ENCODE results near the gene TCTA. TPM values are rescaled to one million over a fixed set of nuclear protein-coding genes. Genes with fewer than 3 reads are reported as not detected.

TCTA gene
- total and polyA plus RNA-seq, 2 of the 8 experiments (the other 6 are each of a cell fraction or from before 2014, with no cell fraction given) = 6.2 to 11.0 TPM

Other genes starting within 250 kb of the TCTA start
- gene CCDC71, start 246.1 kb upstream of the TCTA start, total RNA-seq (2021; fragmentation: NEBNext Ultra II Directional; extraction: Animal tissue kit (Norgen Biotek cat#: 25700)) = 26.7 and 27.6 TPM in 2 replicates
- 57.4 and 70.7 TPM in 2 replicates for gene CCDC71, start 246.1 kb upstream of the TCTA start, polyA plus RNA-seq (2011; rRNA removed)
- 15.8 and 18.1 TPM in 2 replicates for gene KLHDC8B, start 240.8 kb upstream of the TCTA start, total RNA-seq (2021; fragmentation: NEBNext Ultra II Directional; extraction: Animal tissue kit (Norgen Biotek cat#: 25700))
- 20.9 and 21.3 TPM in 2 replicates for gene KLHDC8B, start 240.8 kb upstream of the TCTA start, polyA plus RNA-seq (2011; rRNA removed)
- gene C3orf62, start 135.2 kb upstream of the TCTA start, total RNA-seq (2021; fragmentation: NEBNext Ultra II Directional; extraction: Animal tissue kit (Norgen Biotek cat#: 25700)) = 3.0 and 3.2 TPM in 2 replicates
- 1.1 and 1.4 TPM in 2 replicates for gene C3orf62, start 135.2 kb upstream of the TCTA start, polyA plus RNA-seq (2011; rRNA removed)
- 27.8 and 28.3 TPM in 2 replicates for gene USP4, start 72.4 kb upstream of the TCTA start, total RNA-seq (2021; fragmentation: NEBNext Ultra II Directional; extraction: Animal tissue kit (Norgen Biotek cat#: 25700))
- gene USP4, start 72.4 kb upstream of the TCTA start, polyA plus RNA-seq (2011; rRNA removed) = 14.2 and 16.0 TPM in 2 replicates
- 250 and 252 TPM in 2 replicates for gene GPX1, start 54.1 kb upstream of the TCTA start, total RNA-seq (2021; fragmentation: NEBNext Ultra II Directional; extraction: Animal tissue kit (Norgen Biotek cat#: 25700))
- 757 and 854 TPM in 2 replicates for gene GPX1, start 54.1 kb upstream of the TCTA start, polyA plus RNA-seq (2011; rRNA removed)
- 386 and 397 TPM in 2 replicates for gene RHOA, start 447 bp upstream of the TCTA start, total RNA-seq (2021; fragmentation: NEBNext Ultra II Directional; extraction: Animal tissue kit (Norgen Biotek cat#: 25700))
- gene RHOA, start 447 bp upstream of the TCTA start, polyA plus RNA-seq (2011; rRNA removed) = 176 and 225 TPM in 2 replicates
- 44.3 and 46.5 TPM in 2 replicates for gene AMT, start 10.1 kb downstream of the TCTA start, total RNA-seq (2021; fragmentation: NEBNext Ultra II Directional; extraction: Animal tissue kit (Norgen Biotek cat#: 25700))
- 90.1 and 92.4 TPM in 2 replicates for gene AMT, start 10.1 kb downstream of the TCTA start, polyA plus RNA-seq (2011; rRNA removed)
- gene NICN1, start 16.9 kb downstream of the TCTA start, total RNA-seq (2021; fragmentation: NEBNext Ultra II Directional; extraction: Animal tissue kit (Norgen Biotek cat#: 25700)) = 8.2 and 9.0 TPM in 2 replicates
- 15.3 and 20.9 TPM in 2 replicates for gene NICN1, start 16.9 kb downstream of the TCTA start, polyA plus RNA-seq (2011; rRNA removed)
- 137 and 138 TPM in 2 replicates for gene DAG1, start 57.8 kb downstream of the TCTA start, total RNA-seq (2021; fragmentation: NEBNext Ultra II Directional; extraction: Animal tissue kit (Norgen Biotek cat#: 25700))
- 97.5 and 125 TPM in 2 replicates for gene DAG1, start 57.8 kb downstream of the TCTA start, polyA plus RNA-seq (2011; rRNA removed)
- gene BSN, start 142.1 kb downstream of the TCTA start, total RNA-seq (2021; fragmentation: NEBNext Ultra II Directional; extraction: Animal tissue kit (Norgen Biotek cat#: 25700)) = 2.9 and 3.0 TPM in 2 replicates
- gene BSN, start 142.1 kb downstream of the TCTA start, polyA plus RNA-seq (2011; rRNA removed) = 0.60 and 0.83 TPM in 2 replicates